Keratinocyte (primary cell): ENCODE measurements around the gene TAS1R2.

Experiments
- EZH2 ChIP-seq: IDR thresholded peaks from one replicate; pipeline ENCODE4 v1.6.1; 2012; ENCODE audit warnings: inconsistent platforms, mild to moderate bottlenecking, low read length, moderate library complexity
- TF ChIP-seq, protein P1 (sequence below), 3 experiments: IDR thresholded peaks in 1 of 3; conservative IDR thresholded peaks in 1 of 3; optimal IDR thresholded peaks in 1 of 3; 2 replicates in 2 of 3; 3 replicates in 1 of 3; pipeline versions ENCODE3 to v1.5.1; 2011; ENCODE audit warnings: low read length in 3 of 3, mild to moderate bottlenecking in 3 of 3, moderate library complexity in 2 of 3, control low read depth in 1 of 3, inconsistent platforms in 1 of 3; ENCODE audit not compliant: insufficient read depth in 2 of 3; ENCODE audit errors: extremely low read depth in 1 of 3

DNA sequence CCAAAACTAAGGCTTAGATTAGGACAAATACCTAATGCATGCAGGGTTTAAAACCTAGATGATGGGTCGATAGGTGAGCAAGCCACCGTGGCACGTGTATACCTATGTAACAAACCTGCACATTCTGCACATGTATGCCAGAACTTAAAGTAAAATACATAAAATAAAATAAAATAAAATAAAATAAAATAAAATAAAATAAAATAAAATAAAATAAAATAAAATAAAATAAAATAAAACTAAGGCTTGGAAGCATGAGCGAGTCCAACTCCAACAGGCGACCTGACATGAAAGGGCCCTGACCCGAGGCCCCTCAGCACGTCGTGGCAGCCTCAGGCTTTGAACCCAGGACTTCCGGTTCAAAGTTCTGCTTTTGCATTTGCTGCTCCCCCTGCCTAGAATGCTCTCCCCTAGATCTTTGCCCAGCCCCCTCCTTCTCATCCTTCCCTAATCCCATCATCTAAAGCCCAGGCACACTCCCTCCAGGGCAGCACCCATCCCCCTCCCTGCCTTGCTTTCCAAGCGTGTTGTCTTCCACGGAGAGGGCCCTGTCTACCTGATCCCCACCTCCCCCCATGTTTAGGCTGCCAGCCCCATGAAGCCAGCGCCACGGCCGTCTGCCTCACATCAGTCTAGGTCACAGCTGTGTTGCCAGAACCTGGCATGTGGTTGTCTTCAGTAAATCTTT, 64.3 kb downstream of the TAS1R2 start:
- TF ChIP-seq, protein P1, sequence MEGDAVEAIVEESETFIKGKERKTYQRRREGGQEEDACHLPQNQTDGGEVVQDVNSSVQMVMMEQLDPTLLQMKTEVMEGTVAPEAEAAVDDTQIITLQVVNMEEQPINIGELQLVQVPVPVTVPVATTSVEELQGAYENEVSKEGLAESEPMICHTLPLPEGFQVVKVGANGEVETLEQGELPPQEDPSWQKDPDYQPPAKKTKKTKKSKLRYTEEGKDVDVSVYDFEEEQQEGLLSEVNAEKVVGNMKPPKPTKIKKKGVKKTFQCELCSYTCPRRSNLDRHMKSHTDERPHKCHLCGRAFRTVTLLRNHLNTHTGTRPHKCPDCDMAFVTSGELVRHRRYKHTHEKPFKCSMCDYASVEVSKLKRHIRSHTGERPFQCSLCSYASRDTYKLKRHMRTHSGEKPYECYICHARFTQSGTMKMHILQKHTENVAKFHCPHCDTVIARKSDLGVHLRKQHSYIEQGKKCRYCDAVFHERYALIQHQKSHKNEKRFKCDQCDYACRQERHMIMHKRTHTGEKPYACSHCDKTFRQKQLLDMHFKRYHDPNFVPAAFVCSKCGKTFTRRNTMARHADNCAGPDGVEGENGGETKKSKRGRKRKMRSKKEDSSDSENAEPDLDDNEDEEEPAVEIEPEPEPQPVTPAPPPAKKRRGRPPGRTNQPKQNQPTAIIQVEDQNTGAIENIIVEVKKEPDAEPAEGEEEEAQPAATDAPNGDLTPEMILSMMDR (optimal IDR thresholded peaks at IDR 0.05 in 1 of 3, IDR thresholded peaks at IDR 0.05 in 1 of 3, conservative IDR thresholded peaks at IDR 0.05 in 1 of 3; ENCODE audit: extremely low read depth in 1 of 3, insufficient read depth in 2 of 3, low read length in 3 of 3), result no peak
- TF ChIP-seq EZH2, result no peak
